Sciatic nerve (tissue), 2 donors: ENCODE measurements around the gene RASD1. TPM values are rescaled to one million over a fixed set of nuclear protein-coding genes. Genes with fewer than 3 reads are reported as not detected.
"Not testable (repeated sequence)": the region's sequence is repeated elsewhere in the genome, so short reads cannot be mapped to it uniquely, and the experiment has no call there.

ENCODE experiments used
- ATAC-seq: fragments of 200-7000 bp; cut with Tn5 transposase; one replicate; pipeline ENCODE4 v1.9.1; 2020; ENCODE audit warnings: mild to moderate bottlenecking, moderate library complexity
- DNase-seq: peaks from one replicate; pipeline ENCODE4 v3.0.0-alpha.2; 2020; ENCODE audit warnings: low spot score
- intact Hi-C: fragments of 100-400 bp; cut with DNase I; formaldehyde crosslinking; loops from one replicate; pipeline ENCODE4 v1.14.2; 2022
- total RNA-seq: library from RNA; stranded (reverse); fragmentation: NEBNext Ultra II Directional; extraction: Animal tissue kit (Norgen Biotek cat#: 25700); gene quantifications from one replicate; pipeline ENCODE4 v1.2.1, GENCODE V29; 2021
- donor health status: DM: no; HTN: no; CAD: no.
- donor health status: DM: no; HTN: no; CAD: no.

Gene RASD1
- total RNA-seq, 1 donor from 2014 or later: 58.6 TPM

DNA sequence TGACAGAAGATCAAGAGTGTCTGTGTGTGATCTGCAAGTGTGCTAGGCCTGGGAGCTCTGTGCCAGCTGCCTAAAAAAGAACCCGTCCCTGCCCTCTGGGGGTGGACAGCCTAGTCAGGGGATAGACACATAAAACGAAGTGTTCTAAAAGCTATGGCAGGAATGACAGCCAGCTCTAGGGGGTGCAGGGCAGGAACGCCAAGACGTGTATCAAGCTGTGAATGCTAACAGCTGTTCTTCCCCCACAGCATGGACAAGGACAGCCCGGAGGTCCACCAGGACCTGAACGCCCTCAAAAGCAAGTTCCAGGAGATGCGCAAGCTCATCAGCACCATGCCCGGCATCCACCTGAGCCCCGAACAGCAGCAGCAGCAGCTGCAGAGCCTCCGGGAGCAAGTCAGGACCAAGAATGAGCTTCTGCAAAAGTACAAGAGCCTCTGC, 5.1 kb downstream of the RASD1 start:
- DNase-seq (no peak), ATAC-seq (no peak)
- intact Hi-C loops: loop anchor here (10.0 kb wide), 1 partner anchor 154 kb away; no protein-coding TSS in a partner anchor

DNA sequence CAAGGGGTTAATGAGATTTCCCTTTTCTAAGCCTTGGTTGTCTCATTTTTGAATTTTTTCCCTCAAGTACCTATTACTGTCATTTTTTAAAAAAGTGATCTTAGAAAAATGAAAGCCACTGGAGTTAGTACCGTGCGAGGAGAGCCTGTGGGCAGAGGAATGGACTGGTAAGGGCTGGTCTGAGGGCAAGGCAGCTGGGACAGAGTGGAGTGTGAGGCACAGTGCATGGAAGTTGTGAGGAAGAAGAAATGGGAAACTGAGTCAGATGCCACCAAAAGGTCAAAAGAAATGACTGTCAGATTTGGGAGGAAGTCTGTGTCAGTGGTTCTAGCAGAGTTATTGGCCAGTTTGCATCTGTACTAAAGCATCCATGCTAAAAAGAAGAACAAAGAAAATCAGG, 8.2 kb downstream of the RASD1 start:
- DNase-seq (no peak), ATAC-seq (no peak)
- intact Hi-C loops: no loop called here

DNA sequence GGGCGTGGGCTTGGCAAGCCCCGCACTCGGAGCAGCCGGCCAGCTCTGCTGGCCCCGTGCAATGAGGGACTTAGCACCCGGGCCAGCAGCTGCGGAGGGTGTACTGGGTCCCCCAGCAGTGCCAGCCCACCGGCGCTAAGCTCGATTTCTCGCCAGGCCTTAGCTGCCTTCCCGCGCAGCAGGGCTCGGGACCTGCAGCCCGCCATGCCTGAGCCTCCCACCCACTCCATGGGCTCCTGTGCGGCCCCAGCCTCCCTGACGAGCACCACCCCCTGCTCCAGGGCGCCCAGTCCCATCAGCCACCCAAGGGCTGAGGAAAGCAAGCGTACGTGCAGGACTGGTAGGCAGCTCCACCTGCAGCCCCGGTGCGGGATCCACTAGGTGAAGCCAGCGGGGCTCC, 9.8 kb downstream of the RASD1 start:
- DNase-seq: peak; percentile 35
- not testable (repeated sequence) for ATAC-seq

DNA sequence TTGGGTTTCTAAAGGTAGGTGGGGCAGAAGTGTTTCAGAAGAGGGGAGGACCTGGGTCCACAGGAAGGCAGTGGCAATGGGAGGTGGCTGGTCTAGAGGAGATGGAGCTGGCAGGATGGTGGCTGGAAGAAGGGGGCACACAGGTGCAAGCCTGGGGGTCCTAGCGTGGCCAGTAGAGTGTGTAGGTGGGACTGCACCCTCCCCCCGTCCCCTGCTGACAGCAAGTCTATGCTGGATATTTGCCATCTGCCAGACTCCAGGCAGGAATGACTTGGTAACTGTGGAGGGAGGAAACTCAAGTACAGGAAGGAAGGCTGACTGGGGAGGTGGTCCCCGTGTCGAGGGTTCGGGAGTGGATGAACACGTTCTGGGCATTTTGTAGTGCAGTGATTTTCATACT, 10.8 kb downstream of the RASD1 start:
- intact Hi-C loops: no loop called here
- no peak for ATAC-seq
- DNase-seq: no peak

More for the DNA sequence above, 9.8 kb downstream of the RASD1 start:
- intact Hi-C loops: not testable (repeated sequence)

DNA sequence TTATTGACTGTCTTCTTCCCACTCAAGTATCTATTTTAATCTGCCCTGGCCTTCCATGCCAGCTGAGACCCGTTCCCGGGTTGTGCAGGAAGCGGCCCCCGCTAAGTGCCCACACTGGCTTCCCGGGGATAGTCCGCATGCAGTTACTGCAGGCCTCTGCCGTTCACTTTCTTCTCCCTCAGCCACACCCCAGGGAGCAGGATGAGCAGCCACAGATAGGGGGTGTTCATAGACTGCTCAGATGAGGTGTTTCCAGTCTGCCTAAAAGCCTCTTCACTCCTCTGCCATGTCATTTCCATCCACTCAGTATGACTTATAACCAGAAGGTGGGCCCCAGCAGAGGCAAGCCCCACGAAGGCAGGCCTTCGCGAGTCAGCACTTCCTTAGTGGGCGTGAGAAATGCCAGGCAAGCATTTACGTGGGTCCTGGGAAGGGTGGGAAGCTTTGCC, 11.7 kb downstream of the RASD1 start:
- ATAC-seq: no peak
- intact Hi-C loops: no loop called here

DNA sequence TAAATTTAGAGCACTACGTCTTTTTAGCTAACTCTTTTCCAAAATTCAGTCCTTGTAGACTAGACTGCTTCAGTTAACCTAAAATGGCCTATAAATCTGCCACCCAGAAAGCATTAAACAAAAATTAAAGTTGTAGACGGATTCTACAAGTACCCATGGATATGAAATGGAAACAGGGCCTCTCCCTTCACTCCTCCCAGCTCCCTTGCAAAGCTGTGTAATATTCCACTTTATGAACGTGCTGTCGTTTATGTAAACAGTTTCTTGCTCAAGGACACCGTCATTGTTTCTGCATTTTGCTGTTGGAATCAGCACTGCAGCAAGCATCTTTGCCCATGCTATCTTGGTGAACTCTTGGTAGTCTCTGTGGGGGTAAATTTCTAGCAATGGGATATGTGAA, 14.3 kb downstream of the RASD1 start:
- ATAC-seq: no peak

More for the DNA sequence above, 11.7 kb downstream of the RASD1 start:
- no peak for DNase-seq

DNA sequence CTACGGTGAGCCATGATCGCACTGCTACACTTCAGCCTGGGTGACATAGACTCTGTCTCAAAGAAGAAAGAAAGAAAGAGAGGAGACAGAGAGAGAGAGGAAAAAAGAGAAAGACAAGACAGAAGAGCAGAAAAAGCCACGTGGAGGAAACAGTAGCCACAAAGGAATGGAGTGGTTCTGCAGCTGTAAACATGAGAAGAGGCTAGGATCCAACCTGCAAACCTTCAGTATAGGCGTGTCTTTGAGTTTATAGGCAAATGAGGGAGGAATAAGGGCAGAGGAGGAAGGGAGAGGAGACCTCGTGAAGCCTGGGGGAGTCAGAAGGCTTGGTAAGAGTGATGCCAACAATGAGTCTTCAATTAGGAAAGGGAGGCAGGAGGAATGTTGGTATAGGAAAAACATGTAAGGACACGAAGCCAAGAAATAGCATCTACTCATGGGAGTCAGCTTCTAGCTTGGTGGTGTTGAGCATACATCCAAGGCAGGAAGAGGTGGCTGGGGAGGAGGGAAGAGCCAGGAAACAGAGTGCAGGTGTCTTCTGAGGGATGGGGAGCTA, 15.5 kb downstream of the RASD1 start:
- ATAC-seq: no peak
- intact Hi-C loops: no loop called here
- no peak for DNase-seq

More for the DNA sequence above, 14.3 kb downstream of the RASD1 start:
- intact Hi-C loops: no loop called here
- DNase-seq: no peak

DNA sequence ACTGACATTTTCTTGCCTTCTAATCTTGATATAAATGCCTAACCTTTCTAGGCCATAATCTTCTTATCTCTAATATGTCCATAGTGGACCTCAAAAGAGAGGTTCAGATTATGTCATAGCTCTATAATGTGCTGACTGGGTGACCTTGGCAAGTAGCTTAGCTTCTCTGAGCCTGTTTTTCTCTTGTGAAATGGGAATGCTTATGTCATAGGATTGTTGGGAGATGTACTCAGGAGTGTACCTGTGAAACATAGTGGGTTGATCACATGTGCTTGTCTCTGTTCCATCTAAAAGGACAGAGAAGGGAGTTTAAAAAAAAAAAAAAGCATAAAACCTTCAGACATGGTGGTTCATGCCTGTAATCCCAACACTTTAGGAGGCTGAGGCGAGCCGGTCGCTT, 17.0 kb downstream of the RASD1 start:
- intact Hi-C loops: no loop called here
- DNase-seq (no peak), ATAC-seq (no peak)

DNA sequence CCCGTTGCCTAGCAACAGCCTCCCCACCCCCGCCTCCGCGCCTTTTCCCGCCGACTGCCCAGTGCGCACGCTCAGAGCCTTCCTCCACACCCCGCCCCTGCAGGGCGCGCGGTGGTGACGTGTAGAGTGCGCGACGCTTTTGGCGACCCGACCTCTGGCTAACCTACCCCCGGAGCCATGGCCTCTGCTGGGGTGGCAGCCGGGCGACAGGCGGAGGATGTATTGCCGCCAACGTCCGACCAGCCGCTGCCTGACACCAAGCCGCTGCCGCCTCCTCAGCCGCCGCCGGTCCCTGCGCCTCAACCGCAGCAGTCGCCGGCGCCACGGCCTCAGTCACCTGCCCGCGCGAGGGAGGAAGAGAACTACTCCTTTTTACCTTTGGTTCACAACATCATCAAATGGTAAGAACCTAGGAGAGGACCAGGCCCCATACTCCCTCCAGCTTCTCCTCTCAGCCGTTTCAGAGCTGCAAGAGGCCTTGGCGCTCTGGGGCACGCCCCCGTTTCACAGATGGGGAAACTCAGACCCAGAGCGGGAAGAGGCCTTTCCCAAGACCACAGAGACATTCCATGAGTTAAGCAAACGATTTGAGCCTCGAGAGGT, 19.2 kb downstream of the RASD1 start, which contains the start of gene MED9:
Gene MED9, plus strand, starts transcription at position 136 of the 603 bp plus-strand sequence. Its CDS starts 42 bp downstream, at position 178.
- intact Hi-C loops: no loop called here
- peak; percentile 97 for DNase-seq
- ATAC-seq: peak; percentile 99

DNA sequence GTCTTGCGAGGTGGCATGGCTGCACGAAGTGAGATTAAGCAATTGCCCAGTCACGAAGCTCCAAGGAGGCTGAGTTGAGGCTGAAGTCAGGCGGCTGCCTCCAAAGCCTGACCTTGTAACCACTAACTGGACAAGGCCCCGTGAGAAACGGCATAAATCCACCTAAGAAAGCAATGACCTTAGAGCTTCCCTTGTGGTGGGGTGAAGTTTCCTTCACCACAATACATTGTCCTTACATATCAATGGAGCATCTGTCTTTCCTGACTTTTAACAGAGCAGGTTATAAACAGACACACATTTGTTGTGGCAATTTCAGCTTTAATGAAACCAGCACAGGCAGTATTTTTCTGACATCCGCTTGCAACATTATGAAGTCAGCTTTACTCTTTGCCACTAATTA, 21.9 kb downstream of the RASD1 start:
- ATAC-seq (no peak), DNase-seq (no peak)
- intact Hi-C loops: no loop called here

DNA sequence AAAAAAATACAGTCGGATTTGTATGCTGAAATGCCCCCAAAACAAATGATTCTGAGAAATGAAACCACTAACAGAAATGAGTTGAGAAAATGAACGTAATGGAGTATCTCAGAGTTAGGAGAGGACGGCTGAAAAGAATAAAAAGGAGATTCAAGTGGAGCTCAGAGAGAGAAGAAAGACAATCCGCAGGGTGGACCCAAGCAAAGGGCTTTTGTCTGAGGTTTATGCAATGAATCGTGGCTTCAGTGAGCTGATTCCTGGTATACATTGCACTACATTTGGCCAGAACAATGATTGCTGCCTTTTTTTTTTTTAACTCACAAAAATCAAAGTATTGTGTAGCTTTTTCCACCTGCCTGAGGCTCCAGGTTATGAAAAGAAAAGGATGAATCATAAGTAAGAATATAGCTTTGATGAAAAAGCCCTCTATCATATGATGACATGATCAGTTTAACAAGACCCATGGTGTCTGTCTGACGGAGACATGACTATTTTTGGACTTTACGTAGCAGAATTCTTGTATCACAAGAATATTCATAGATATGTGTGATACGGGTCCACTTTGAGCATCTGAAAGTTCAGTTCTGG, 23.8 kb downstream of the RASD1 start:
- intact Hi-C loops: no loop called here
- DNase-seq (no peak), ATAC-seq (no peak)

DNA sequence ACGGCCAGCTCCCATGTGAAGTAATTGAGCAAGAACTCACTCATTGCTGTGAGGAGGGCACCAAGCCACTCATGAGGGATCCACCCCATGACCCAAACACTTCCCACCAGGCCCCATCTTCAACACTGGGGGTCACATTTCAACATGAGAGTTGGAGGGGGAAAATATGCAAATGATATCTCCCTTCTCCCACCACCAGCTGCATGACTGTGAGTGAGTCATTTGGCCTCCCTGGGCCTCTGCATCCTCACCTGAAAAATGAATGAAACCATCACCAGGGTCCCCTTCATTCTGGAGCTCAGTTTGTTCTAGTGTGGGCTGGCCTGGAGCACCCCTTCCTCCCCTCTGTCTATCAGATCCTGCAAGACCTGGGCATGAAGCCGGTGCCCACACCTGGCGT, 26.2 kb downstream of the RASD1 start:
- intact Hi-C loops: no loop called here
- ATAC-seq: no peak

DNA sequence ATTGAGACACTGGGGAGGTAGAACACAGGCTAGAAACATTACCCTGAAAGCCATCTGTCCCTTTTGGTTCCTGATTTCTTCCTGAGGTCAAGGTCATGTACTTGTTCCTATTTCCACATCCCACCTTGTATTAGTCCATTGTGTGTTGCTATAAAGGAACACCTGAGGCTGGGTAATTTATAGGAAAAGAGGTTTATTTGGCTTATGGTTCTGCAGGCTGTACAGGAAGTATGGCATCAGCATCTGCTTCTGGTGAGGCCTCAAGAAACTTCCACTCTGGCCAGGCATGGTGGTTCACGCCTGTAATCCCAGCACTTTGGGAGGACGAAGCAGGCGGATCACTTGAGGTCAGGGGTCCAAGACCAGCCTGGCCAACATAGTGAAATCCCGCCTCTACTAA, 26.8 kb downstream of the RASD1 start:
- intact Hi-C loops: no loop called here

More for the DNA sequence above, 26.2 kb downstream of the RASD1 start:
- DNase-seq: no peak

DNA sequence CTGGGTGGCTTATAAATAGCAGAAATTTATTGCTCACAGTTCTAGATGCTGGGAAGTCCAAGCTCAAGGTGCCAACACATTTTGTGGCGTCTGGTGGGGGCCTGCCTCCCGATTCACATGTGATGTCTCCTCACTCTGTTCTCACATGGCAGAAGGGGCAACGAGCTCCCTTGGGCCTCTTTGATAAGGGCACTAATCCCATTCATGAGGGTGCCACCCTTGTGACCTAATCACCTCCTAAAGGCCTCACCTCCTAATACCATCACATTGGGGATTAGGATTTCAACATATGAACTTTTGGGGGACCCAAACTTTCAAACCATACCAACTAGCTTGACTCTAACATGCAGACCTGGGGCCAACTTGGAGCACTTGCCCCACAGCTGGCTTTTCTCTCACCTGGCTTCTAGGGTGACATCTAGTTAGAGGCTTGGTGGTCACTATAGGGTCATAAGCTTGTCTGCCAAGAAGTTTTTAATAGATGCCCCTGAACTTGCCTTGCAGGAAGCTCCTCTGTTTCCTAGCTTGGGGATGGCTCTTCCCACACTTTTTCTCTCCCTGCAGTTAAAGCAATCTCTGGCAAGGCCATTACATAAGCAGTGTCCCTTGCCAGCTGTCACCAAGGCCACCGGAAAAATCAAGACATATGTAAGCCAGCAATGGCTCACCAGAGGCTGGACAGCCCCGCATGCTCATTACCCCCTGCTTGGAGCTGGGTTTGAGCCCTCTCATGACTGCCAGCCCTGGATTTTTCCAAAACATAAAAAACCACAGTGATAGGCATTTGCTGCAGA, 27.8 kb downstream of the RASD1 start:
- intact Hi-C loops: no loop called here
- no peak for ATAC-seq
- no peak for DNase-seq

More for the DNA sequence above, 26.8 kb downstream of the RASD1 start:
- DNase-seq: no peak
- ATAC-seq: no peak

DNA sequence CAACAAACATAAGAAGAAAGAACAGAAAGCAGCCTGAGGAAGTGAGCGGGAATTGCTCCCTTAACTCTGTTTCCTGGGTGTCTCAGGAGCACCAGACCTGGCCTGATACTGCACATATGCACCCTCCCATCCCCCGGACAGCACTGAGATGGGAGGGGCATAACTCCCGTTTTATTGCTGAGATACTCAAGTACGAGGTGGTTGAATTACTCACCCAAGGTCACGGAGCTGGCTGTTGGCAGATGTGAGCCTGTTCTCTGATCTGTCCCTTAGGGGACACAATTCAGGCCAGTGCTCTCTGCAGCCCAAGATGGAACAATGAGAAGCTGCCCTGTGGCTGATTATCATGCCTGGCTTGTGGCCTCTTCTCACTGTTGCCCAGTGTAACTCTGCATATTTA, 28.5 kb downstream of the RASD1 start:
- intact Hi-C loops: no loop called here
- DNase-seq (no peak), ATAC-seq (no peak)

DNA sequence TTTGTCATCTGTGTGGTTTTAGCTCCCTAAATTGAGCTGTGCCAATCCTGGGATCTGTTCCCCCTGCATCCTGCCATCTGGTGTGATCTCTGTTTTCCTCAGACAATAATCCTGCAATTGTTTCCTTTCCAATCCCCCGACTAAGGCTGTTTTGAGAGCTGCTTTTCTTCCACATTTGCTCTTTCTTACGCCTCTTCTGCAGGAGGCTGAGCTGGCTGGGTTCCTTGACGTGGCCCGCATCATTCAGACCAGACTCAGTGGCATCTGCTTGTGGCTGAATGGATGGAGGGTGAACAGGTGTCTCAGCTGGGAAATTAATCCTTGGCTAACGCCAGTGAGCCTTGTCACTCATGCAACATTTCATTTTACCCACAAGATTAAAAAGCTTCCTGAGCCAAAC, 29.2 kb downstream of the RASD1 start:
- ATAC-seq (no peak), DNase-seq (no peak)
- intact Hi-C loops: no loop called here

DNA sequence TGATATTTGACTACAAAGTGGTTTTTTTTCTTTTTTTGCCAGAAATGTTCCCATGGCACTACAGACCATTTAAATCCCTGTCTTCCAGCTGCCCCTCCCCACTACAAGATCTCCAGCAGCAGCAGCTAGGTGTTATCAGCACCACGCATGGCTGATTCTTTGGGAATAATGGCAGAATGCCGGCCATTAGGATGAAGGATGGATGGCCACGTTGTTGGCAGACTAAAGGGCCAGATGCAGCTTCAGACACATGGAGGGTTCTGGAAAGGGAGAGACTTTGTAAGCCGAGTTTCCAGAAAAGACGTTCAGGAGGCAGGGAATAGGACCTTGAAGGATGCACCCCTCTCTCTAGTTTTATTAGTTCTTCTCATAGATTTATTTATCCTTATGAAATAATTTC, 29.7 kb downstream of the RASD1 start:
- DNase-seq (no peak), ATAC-seq (no peak)
- intact Hi-C loops: no loop called here

DNA sequence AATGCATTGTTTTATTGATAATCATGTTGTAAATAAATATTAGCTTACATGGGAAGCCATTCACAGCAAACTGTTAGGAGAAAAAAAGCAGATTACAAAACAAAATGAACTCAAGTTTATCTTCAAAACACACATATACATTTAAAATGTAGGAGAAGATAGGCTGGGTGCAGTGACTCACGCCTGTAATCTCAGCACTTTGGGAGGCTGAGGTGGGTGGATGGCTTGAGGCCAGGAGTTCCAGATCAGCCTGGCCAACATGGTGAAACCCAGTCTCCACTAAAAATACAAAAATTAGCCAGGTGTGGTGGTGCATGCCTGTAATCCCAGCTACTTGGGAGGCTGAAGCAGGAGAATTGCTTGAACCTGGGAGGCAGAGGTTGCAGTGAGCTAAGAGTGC, 30.3 kb downstream of the RASD1 start:
- DNase-seq, ATAC-seq, intact Hi-C loops: not testable (repeated sequence)

DNA sequence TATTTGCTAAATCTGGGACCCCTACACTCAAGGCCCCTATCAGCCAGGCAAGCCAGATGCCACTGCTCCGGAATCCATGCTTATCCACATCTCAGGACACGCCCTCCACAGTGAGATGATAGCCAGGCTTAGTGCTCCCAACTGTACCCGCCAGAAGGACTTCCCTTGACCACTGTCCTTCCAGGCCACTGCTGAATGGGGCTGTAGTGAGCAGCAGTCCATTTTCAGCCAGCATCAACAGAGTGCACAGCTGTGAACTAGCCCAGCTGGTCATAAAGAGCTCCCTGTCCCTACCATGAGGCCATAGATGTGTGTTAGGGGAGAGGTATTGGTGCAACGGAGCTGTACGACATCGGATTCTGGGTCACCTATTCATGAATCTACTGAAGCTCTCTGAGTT, 32.4 kb downstream of the RASD1 start:
- DNase-seq (no peak), ATAC-seq (no peak)
- intact Hi-C loops: no loop called here
